Subcutaneous abdominal adipose tissue (tissue), 5 donors: ENCODE results near the gene TMTC1.

Experiments
- H3K27ac ChIP-seq: one replicate; pipeline ENCODE4 v1.7.0; 2013; ENCODE audit warnings: low read depth, mild to moderate bottlenecking, inconsistent platforms, low read length, moderate library complexity
- H3K27me3 ChIP-seq, 5 donors: one replicate each; pipeline ENCODE4 v1.7.0; 2013; ENCODE audit warnings: low read length in 5 of 5, inconsistent platforms in 1 of 5; ENCODE audit not compliant: control insufficient read depth in 5 of 5, insufficient read depth in 4 of 5
- H3K36me3 ChIP-seq, 5 donors: one replicate each; pipeline ENCODE4 v1.7.0; 2013; ENCODE audit warnings: low read length in 5 of 5; ENCODE audit not compliant: control insufficient read depth in 5 of 5, insufficient read depth in 5 of 5
- H3K4me1 ChIP-seq, 5 donors: one replicate each; pipeline ENCODE4 v1.7.0; 2013; ENCODE audit warnings: low read length in 5 of 5, mild to moderate bottlenecking in 3 of 5, moderate library complexity in 1 of 5; ENCODE audit not compliant: control insufficient read depth in 5 of 5, insufficient read depth in 5 of 5
- H3K4me3 ChIP-seq, 5 donors: one replicate each; pipeline ENCODE4 v1.7.0; 2013; ENCODE audit warnings: low read length in 5 of 5, low read depth in 1 of 5
- H3K9ac ChIP-seq, 5 donors: one replicate each; pipeline ENCODE4 v1.7.0; 2013; ENCODE audit warnings: low read length in 5 of 5, mild to moderate bottlenecking in 4 of 5, moderate library complexity in 3 of 5
- H3K9me3 ChIP-seq, 5 donors: one replicate each; pipeline ENCODE4 v1.7.0; 2013; ENCODE audit warnings: low read length in 5 of 5; ENCODE audit not compliant: control insufficient read depth in 5 of 5
- donor health status: healthy.
- donor health status: healthy.
- donor health status: healthy.
- donor health status: healthy.
- donor health status: healthy.

Gene TMTC1

DNA sequence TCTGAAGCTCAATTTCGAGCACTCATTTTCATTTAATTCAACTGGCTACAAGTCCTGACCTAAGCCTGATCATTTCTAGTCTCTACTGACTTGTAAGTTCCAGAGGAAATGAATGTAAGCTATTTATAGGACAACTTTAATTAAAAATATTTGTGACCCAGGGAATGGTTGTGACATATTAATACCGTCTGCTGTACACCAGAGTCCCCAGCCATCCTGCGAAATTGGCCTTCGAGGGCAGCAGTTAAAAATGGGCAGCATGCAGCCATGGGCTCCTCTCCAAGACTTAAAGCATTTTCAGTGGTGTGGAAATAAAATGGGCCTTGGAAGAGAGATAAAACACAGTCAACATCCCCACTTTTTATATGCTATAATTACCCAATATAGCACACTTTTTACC is 255.6 kb downstream of the TMTC1 start:
- peaks cover 0 to 4% (median 3%) of the 10 kb centered on the region in 5 donors for H3K36me3 ChIP-seq
- peaks cover 0 to 7% (median 0%) of the 10 kb centered on the region in 5 donors for H3K4me1 ChIP-seq
- no peaks in the 10 kb centered on the region for H3K9me3 ChIP-seq
- no peak overlapping the region for H3K9ac ChIP-seq
- no peak overlapping the region for H3K27ac ChIP-seq
- no peak overlapping the region for H3K4me3 ChIP-seq
- H3K27me3 ChIP-seq: no peaks in the 10 kb centered on the region

DNA sequence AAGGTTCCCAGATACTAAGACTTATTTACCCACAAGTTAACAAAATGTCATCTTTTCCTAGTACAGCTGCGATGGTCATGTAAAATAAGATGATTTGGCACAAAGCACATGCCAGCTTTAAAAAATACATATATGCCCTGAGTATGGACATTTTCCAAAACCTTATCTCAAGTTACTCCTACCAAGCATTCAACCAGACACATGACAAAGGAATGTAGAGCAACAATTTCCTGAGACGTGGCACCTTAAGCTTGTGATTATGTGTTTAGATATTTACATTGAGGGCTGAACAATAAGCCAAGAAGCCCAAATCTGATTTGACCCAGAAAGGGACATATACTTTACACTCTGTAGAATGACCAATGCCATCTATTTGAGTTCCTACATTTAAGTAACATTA is 261.8 kb downstream of the TMTC1 start:
- peaks cover 5 to 19% (median 9%) of the 10 kb centered on the region in 5 donors for H3K36me3 ChIP-seq
- no peak overlapping the region for H3K27ac ChIP-seq
- H3K27me3 ChIP-seq: no peaks in the 10 kb centered on the region
- H3K4me3 ChIP-seq: no peak overlapping the region
- H3K4me1 ChIP-seq: peaks cover 0 to 4% (median 0%) of the 10 kb centered on the region in 5 donors
- no peaks in the 10 kb centered on the region for H3K9me3 ChIP-seq
- no peak overlapping the region for H3K9ac ChIP-seq

DNA sequence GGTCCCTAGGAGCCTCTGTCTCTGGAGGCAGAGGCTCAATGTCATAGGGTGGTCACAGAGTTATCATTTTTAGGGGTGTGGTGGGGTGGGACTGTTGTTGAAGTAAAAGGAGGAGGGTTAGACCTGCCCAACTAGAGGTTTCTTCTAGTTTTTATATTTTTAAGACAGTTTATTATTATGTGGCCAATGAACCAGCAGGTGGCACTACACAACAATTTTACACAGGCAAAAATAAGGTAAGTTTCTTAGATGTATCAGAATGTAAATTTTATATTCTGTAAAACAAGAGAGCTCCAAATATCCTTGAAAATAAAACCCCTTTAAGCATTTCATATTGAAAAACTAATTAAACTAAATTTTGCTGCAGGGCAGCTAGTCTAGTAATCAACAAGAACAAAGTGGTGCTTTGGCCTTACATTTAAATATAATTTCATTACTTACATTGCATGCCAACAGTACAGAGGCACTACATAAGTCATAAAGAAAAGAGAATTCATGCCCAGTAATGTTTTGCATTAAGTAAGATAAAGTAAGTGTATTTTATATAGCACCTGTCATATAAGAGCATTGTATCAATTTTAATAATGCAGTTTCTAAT is 264.1 kb downstream of the TMTC1 start:
- no peak overlapping the region for H3K9ac ChIP-seq
- no peaks in the 10 kb centered on the region for H3K9me3 ChIP-seq
- H3K27me3 ChIP-seq: no peaks in the 10 kb centered on the region
- peaks cover 0 to 5% (median 0%) of the 10 kb centered on the region in 5 donors for H3K4me1 ChIP-seq
- H3K36me3 ChIP-seq: peaks cover 11 to 31% (median 22%) of the 10 kb centered on the region in 5 donors
- no peak overlapping the region for H3K4me3 ChIP-seq
- no peak overlapping the region for H3K27ac ChIP-seq

DNA sequence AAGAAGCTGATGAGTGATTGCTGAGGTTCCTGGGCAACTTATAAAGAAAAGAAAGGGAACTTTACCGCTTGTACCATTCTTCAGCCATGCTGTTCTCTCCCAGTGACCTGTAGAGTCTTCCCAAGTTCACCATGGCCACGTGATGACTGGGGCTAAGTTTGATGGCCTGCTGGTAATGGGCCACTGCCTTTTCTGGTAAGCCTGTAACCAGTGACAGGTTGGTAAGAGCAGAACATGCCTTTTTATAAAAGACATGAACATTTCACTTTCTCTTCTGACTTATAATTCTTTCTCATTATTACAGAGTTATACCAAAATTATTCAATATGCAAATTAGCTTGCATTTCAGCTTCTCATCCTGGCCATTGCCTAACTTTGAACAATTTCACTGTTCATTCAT is 265.3 kb downstream of the TMTC1 start:
- Histone ChIP-seq H3K27me3 (no peaks in the 10 kb centered on the region), H3K9me3 (no peaks in the 10 kb centered on the region), H3K9ac (no peak overlapping the region), H3K27ac (no peak overlapping the region), H3K4me1 (peaks cover 0 to 5% (median 0%) of the 10 kb centered on the region in 5 donors), H3K36me3 (peaks cover 14 to 43% (median 28%) of the 10 kb centered on the region in 5 donors), H3K4me3 (no peak overlapping the region)

DNA sequence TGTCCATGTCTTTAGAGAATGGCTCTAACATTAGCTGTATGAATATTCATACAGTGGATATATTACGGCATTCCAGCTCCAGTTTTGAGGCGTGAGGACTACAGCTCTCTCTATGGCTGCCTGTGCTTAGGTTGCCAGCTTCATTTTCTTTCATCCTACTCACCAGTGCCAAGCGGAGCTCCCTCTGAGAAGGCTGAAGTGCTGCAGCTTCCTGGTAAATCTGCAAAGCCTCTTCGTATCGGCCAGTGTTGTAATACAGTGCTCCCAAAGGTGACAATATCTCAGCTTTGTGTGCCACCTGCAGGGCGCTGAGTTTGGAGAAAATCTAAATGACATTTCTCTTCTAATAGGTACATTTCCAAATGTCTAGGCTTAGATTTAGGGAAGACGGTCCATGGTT is 266.5 kb downstream of the TMTC1 start:
- Histone ChIP-seq H3K9me3 (no peaks in the 10 kb centered on the region), H3K4me3 (no peak overlapping the region), H3K9ac (no peak overlapping the region), H3K36me3 (peaks cover 17 to 47% (median 33%) of the 10 kb centered on the region in 5 donors), H3K4me1 (peaks cover 0 to 5% (median 0%) of the 10 kb centered on the region in 5 donors), H3K27me3 (no peaks in the 10 kb centered on the region), H3K27ac (no peak overlapping the region)

DNA sequence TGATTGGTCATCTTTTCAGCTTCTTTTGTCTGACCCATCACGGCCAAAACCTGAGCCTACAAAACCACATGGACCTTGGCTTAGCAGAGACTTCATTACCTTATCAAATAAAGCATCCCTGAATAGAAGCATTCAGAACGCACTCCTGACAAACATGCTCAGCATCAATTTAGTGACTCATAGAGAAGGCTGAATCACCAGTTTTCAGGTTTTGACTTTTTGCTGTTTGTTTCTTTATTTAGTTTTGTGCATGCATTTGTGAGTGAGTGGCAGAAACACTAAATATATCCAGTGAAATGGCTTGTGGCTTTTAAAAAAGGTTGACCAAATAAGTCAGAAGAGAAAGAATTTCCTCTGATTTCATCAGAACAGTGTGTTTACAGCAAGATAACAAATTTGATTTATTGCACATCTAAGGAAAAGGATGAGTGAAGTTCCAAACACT is 267.3 kb downstream of the TMTC1 start:
- no peak overlapping the region for H3K27ac ChIP-seq
- no peak overlapping the region for H3K9ac ChIP-seq
- no peaks in the 10 kb centered on the region for H3K9me3 ChIP-seq
- H3K27me3 ChIP-seq: no peaks in the 10 kb centered on the region
- H3K4me3 ChIP-seq: no peak overlapping the region
- peaks cover 20 to 52% (median 33%) of the 10 kb centered on the region in 5 donors for H3K36me3 ChIP-seq
- H3K4me1 ChIP-seq: peaks cover 0 to 5% (median 0%) of the 10 kb centered on the region in 5 donors

DNA sequence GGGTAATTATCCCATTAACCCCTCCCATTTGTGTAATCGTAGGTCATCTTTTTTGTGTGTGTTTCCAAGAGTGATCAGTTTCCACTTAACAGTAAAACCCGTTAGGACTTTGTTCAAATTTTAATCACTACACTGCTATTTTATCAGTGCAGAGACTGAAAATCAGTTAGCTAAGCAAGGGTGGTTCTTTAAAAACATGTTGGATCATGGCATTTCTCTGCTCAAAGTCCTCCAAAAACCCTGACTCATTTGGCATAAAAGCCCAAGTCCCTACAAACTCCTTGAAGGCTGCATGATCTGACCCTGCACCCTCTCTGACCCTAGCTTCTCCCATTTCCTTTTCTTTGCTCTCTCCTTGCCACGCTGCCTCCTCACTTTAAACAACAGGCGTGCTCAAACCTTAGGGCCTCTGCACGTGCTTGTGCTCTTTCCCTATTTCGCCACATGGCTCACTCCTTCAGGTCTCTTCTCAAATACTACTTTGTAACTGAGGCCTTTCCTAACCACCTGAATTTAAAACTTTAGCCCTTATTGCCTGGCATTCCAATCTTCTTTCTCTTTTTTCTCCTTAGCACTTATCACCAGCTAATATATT is 273.1 kb downstream of the TMTC1 start:
- Histone ChIP-seq H3K9me3 (no peaks in the 10 kb centered on the region), H3K27me3 (no peaks in the 10 kb centered on the region), H3K36me3 (peaks cover 25 to 37% (median 32%) of the 10 kb centered on the region in 5 donors), H3K4me3 (no peak overlapping the region), H3K4me1 (peaks cover 0 to 27% (median 8%) of the 10 kb centered on the region in 5 donors), H3K27ac (no peak overlapping the region), H3K9ac (no peak overlapping the region)

DNA sequence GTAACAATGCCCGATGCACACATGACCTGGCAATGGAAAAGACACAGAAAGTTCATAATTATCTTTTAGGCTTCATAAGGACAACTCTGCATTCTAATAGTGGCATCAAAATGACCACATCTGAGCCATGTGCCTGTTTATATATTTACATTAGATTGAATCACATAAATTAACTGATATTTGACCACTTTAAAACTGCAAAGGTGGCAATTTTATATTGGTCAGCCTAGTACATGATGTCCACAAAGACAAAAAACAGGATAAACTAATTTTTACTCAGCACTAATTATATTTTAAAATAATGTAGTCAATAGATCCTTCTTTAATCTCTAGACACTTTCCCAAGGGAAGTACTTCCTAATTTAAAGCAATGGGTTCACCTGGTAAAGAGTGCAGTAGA is 274.2 kb downstream of the TMTC1 start:
- no peak overlapping the region for H3K4me3 ChIP-seq
- no peak overlapping the region for H3K9ac ChIP-seq
- H3K27me3 ChIP-seq: no peaks in the 10 kb centered on the region
- peaks cover 20 to 39% (median 26%) of the 10 kb centered on the region in 5 donors for H3K36me3 ChIP-seq
- H3K4me1 ChIP-seq: peaks cover 0 to 27% (median 8%) of the 10 kb centered on the region in 5 donors
- no peak overlapping the region for H3K27ac ChIP-seq
- no peaks in the 10 kb centered on the region for H3K9me3 ChIP-seq

DNA sequence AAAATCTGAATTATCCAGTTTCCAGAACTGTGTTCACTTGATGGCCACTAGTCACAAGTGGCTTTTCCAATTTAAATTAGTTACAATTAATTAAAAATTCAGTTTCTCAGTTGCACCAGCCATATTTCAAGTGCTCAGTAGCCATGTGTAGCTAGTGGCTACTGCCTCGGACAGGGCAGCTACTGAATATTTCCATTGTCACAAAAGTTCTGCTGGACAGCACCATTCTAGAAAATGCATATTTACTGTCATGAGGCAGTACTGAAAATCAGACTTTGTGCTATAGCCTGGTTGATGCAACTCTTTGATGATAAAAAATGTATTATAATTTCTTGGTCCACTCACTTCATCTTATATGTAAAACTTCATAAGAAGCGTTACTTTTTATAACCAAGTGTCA is 274.8 kb downstream of the TMTC1 start:
- Histone ChIP-seq H3K27ac (no peak overlapping the region), H3K27me3 (no peaks in the 10 kb centered on the region), H3K9me3 (no peaks in the 10 kb centered on the region), H3K4me3 (no peak overlapping the region), H3K9ac (no peak overlapping the region), H3K36me3 (peaks cover 18 to 34% (median 24%) of the 10 kb centered on the region in 5 donors), H3K4me1 (peaks cover 0 to 27% (median 8%) of the 10 kb centered on the region in 5 donors)

DNA sequence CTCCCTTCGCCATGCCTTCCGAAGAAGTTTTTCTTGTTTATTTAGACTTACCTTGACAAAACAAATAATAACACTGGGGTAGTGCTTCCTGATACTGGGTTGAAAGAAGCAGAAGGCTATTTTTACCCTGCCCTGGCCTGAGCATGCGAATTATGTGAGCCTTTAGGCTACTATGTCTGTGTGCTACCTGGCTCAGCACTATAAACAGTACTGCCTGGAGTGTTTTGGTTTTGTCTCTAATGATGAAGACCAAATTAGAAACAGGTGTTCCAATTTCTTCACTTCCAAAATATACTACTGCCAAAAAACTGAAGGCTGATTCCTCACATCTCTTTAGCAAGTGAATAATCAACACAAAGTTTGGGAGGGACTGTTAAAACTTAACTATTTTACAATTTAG is 278.6 kb downstream of the TMTC1 start:
- no peak overlapping the region for H3K9ac ChIP-seq
- H3K9me3 ChIP-seq: no peaks in the 10 kb centered on the region
- no peak overlapping the region for H3K27ac ChIP-seq
- no peak overlapping the region for H3K4me3 ChIP-seq
- H3K36me3 ChIP-seq: peaks cover 11 to 25% (median 20%) of the 10 kb centered on the region in 5 donors
- peaks cover 0 to 22% (median 8%) of the 10 kb centered on the region in 5 donors for H3K4me1 ChIP-seq
- H3K27me3 ChIP-seq: no peaks in the 10 kb centered on the region
